GM06990 (cell line): ENCODE results near the gene RAB6A.

Experiments used
- DNase-seq: peaks from one replicate; pipeline ENCODE4 v3.0.0-alpha.2; 2011; ENCODE audit not compliant: insufficient read length; ENCODE audit errors: extremely low read depth
- H3K27me3 ChIP-seq: replicated peaks from 2 replicates; pipeline ENCODE4 v1.6.0; 2011; ENCODE audit warnings: low read length; ENCODE audit not compliant: control insufficient read depth, insufficient read depth
- H3K36me3 ChIP-seq: 2 replicates; pipeline ENCODE4 v1.5.1; 2011; ENCODE audit warnings: low read length; ENCODE audit not compliant: control insufficient read depth, insufficient read depth
- H3K4me3 ChIP-seq: replicated peaks from 2 replicates; pipeline ENCODE4 v1.5.1; 2011; ENCODE audit warnings: low read depth, mild to moderate bottlenecking, control low read depth, low read length
- TF ChIP-seq, protein P1 (sequence below): IDR thresholded peaks from 2 replicates; pipeline ENCODE4 v1.5.1; 2011; ENCODE audit warnings: low read length, control low read depth, mild to moderate bottlenecking, inconsistent platforms; ENCODE audit not compliant: insufficient read depth, poor library complexity, severe bottlenecking

The RAB6A gene

DNA sequence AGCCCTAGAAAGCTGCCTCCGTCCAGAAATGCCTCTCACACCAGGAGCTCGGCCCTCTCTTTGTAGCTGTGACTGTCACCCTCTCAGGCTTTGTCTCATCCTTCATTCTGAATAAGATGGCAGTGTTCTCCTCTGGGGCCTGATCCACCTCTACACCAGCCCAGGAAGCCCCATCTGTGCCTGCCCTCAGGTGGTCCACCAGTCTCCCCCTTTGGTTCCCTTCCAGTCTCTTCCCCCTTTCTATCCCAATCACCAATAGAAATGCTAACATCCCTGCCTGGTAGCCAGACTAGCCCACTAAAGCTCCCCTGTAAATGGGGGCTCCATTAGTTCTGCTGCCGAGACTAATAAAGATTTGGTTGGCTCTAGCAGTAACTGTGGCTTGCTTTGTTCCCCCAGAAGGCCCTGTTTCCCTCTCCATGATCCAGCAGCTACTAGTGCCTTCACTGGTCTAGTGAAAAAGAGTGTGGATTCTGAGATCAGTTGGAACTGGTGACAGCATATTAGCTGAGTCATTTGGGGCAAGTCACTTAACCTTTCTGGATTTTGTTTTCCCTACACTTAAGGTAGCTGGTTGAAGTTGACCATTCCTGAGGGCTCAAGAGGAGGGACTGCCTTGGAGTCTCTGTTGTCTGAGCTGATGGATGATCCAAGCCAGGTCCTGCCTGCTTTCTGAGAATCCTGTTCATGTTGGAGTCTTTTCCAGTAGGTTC is 98.3 kb downstream of the RAB6A start:
- Histone ChIP-seq H3K27me3 (no peaks in the 10 kb centered on the region), H3K4me3 (no peak overlapping the region), H3K36me3 (no peaks in the 10 kb centered on the region)
- no peak for DNase-seq
- TF ChIP-seq, protein P1, sequence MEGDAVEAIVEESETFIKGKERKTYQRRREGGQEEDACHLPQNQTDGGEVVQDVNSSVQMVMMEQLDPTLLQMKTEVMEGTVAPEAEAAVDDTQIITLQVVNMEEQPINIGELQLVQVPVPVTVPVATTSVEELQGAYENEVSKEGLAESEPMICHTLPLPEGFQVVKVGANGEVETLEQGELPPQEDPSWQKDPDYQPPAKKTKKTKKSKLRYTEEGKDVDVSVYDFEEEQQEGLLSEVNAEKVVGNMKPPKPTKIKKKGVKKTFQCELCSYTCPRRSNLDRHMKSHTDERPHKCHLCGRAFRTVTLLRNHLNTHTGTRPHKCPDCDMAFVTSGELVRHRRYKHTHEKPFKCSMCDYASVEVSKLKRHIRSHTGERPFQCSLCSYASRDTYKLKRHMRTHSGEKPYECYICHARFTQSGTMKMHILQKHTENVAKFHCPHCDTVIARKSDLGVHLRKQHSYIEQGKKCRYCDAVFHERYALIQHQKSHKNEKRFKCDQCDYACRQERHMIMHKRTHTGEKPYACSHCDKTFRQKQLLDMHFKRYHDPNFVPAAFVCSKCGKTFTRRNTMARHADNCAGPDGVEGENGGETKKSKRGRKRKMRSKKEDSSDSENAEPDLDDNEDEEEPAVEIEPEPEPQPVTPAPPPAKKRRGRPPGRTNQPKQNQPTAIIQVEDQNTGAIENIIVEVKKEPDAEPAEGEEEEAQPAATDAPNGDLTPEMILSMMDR: no peak

DNA sequence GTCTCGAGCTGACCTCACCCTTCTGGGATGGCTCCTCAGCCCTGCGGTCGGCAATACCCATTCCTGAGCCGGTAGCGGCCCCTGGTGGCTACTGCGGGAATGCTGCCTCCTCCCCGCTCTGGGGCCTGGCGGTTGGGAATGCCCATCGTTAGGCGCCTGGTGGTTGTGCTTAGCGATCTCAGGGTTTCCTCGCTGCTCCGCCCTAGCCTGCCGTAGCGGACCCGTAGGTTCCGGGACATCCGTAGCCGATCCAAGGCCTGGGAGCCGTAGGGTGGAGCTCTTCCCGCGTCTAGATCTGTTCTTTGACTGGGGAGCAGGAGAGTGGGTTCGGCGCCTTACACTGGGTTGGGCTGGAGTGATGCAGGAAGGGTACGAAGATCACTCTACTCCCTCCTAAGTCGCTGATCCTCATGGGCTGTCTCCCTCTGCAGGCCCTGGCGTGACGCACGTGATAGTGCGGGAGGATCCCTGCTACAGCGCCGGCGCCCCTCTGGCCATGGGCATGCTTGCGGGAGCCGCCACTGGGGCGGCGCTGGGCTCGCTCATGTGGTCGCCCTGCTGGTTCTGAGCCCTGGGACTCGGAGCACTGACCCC is 99.7 kb downstream of the RAB6A start:
- no peaks in the 10 kb centered on the region for H3K36me3 ChIP-seq
- TF ChIP-seq, protein P1: peak; percentile 96
- peak overlapping the region; percentile 30 for H3K4me3 ChIP-seq
- peak; percentile 79 for DNase-seq
- no peaks in the 10 kb centered on the region for H3K27me3 ChIP-seq

DNA sequence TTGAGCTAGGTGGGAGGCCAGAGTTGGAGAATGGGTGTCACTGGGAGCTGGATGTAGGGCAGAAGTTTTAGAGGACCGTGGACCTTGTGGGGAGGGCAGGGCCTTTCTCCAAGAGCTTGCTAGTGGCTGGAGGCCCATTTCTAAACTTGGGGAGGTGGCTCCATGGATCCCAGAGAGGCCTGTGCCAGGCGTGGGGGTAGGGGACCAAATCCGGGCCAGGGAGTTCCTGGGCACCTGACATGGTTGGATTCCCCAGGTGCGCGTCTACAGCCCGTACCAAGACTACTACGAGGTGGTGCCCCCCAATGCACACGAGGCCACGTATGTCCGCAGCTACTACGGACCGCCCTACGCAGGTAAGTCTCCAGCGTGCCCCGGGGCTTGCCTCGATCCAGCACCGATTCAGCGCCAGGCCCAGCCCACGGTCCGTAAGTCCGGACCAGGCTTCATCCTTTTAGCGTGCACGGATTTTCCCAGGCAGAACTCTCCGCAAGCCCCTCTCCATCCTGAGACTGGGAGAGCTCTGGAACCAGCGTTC is 100.3 kb downstream of the RAB6A start:
- Histone ChIP-seq H3K27me3 (no peaks in the 10 kb centered on the region), H3K36me3 (no peaks in the 10 kb centered on the region), H3K4me3 (peak overlapping the region; percentile 30)
- TF ChIP-seq, protein P1: no peak
- DNase-seq: no peak

DNA sequence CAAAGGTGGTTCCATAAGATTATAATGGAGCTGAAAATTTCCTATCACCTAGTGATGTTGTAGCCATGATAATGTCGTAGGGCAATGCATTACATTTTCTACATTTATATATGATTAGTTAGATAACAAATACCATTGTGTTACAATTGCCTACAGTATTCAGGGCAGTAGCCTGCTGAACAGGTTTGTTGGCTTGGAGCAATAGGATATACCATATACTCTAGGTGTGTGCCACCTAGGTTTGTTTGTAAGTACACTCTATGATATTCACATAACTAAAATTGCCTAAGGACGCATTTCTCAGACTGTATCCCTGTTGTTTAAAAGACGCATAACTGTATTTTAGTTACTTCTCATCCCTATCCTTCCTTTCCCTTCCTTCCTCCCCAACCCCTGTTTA is 100.9 kb downstream of the RAB6A start:
- DNase-seq: no peak
- Histone ChIP-seq H3K27me3 (no peaks in the 10 kb centered on the region), H3K36me3 (no peaks in the 10 kb centered on the region), H3K4me3 (no peak overlapping the region)
- TF ChIP-seq, protein P1: no peak

DNA sequence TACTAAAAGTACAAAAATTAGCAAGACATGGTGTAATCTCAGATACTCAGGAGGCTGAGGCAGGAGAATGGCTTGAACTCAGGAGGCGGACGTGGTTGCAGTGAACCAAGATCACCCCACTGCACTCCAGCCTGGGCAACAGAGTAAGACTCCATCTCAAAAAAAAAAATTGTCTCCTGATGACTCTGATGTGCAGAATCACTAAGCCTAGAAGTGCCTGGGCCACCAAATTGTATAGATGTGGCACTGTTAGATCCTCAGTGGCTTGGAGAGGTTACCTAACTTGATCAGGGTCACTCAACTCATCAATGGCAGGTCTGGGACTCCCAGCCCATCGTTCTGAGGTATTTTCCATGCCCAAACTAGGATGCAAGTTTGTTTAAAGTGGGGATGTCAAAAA is 103.9 kb downstream of the RAB6A start:
- TF ChIP-seq, protein P1: no peak
- no peak for DNase-seq
- Histone ChIP-seq H3K4me3 (no peak overlapping the region), H3K27me3 (no peaks in the 10 kb centered on the region), H3K36me3 (no peaks in the 10 kb centered on the region)
